Right lobe of liver (tissue), 4 donors: ENCODE data around the gene ANKS1B.

Experiments
- POLR2A ChIP-seq: fragments of 450-650 bp; IDR thresholded peaks from one replicate; pipeline ENCODE4 v1.6.1; 2017; ENCODE audit warnings: antibody characterized with exemption, mild to moderate bottlenecking
- TF ChIP-seq, protein P1 (sequence below), 4 donors: fragments of 200-600 bp in 3 of 4; fragments of 450-650 bp in 1 of 4; IDR thresholded peaks; one replicate each; pipeline versions ENCODE4 v1.5.1 to v1.8.0; 2016 to 2022; ENCODE audit warnings: antibody characterized with exemption in 4 of 4, mild to moderate bottlenecking in 2 of 4
- donor health status: DM: no; HTN: no; CAD: no.
- donor health status: DM: no; HTN: no; CAD: no.
- donor health status: DM: no; HTN: yes; CAD: no.

GRCh38 chr12:98922871-98923270, 1061.9 kb downstream of the ANKS1B start:
- TF ChIP-seq, protein P1, sequence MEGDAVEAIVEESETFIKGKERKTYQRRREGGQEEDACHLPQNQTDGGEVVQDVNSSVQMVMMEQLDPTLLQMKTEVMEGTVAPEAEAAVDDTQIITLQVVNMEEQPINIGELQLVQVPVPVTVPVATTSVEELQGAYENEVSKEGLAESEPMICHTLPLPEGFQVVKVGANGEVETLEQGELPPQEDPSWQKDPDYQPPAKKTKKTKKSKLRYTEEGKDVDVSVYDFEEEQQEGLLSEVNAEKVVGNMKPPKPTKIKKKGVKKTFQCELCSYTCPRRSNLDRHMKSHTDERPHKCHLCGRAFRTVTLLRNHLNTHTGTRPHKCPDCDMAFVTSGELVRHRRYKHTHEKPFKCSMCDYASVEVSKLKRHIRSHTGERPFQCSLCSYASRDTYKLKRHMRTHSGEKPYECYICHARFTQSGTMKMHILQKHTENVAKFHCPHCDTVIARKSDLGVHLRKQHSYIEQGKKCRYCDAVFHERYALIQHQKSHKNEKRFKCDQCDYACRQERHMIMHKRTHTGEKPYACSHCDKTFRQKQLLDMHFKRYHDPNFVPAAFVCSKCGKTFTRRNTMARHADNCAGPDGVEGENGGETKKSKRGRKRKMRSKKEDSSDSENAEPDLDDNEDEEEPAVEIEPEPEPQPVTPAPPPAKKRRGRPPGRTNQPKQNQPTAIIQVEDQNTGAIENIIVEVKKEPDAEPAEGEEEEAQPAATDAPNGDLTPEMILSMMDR (IDR thresholded peaks at IDR 0.05), result no peak
- no peak for TF ChIP-seq POLR2A
